CD4-positive, alpha-beta T cell (primary cell): ENCODE data around the gene BRD1. TPM values are rescaled to one million over a fixed set of nuclear protein-coding genes. Genes with fewer than 3 reads are reported as not detected.

Source experiments
- ATAC-seq: fragments of 200-7000 bp; cut with Tn5 transposase; one replicate; pipeline ENCODE4 v1.10.0; 2022; ENCODE audit warnings: mild to moderate bottlenecking; ENCODE audit not compliant: poor library complexity
- CTCF ChIA-PET: fragments of 350-600 bp; sonication (Branson Sonifier 250); formaldehyde crosslinking; loops from one replicate; lab custom pipeline; 2021; ENCODE audit warnings: antibody characterized with exemption, inconsistent platforms; lab: Charles Lee
- POLR2A ChIA-PET: fragments of 350-600 bp; sonication (Branson Sonifier 250); formaldehyde crosslinking; loops from one replicate; lab custom pipeline; 2021; ENCODE audit warnings: antibody characterized with exemption, inconsistent platforms; lab: Charles Lee
- DNase-seq, 14 experiments: peaks; one replicate each; pipeline ENCODE4 v3.0.0-alpha.2; 2013 to 2020; ENCODE audit warnings: mixed read lengths in 2 of 14
- H3K27ac ChIP-seq, 2 donors: one replicate each; pipeline versions ENCODE4 v1.5.1 to v1.7.0; 2013; ENCODE audit warnings: low read length in 2 of 2, low read depth in 1 of 2, mild to moderate bottlenecking in 1 of 2
- H3K27me3 ChIP-seq, 2 experiments: 1 replicate in 1 of 2; 2 replicates in 1 of 2; pipeline versions ENCODE4 v1.6.1 to v1.7.0; 2013; ENCODE audit warnings: low read length in 2 of 2, control low read depth in 1 of 2, mild to moderate bottlenecking in 1 of 2, moderate library complexity in 1 of 2; ENCODE audit not compliant: insufficient read depth in 2 of 2, control insufficient read depth in 1 of 2
- H3K36me3 ChIP-seq: one replicate; pipeline ENCODE4 v1.6.1; 2013; ENCODE audit warnings: low read length, control low read depth; ENCODE audit not compliant: insufficient read depth
- H3K4me1 ChIP-seq: one replicate; pipeline ENCODE4 v1.6.1; 2013; ENCODE audit warnings: low read length, control low read depth; ENCODE audit not compliant: insufficient read depth
- H3K4me3 ChIP-seq: one replicate; pipeline ENCODE4 v1.5.1; 2013; ENCODE audit warnings: mild to moderate bottlenecking, low read length, moderate library complexity
- H3K9me3 ChIP-seq, 2 experiments: 1 replicate in 1 of 2; 2 replicates in 1 of 2; pipeline versions ENCODE4 v1.6.1 to v1.7.0; 2013; ENCODE audit warnings: low read length in 2 of 2, mild to moderate bottlenecking in 2 of 2, control low read depth in 1 of 2, moderate library complexity in 1 of 2; ENCODE audit not compliant: control insufficient read depth in 1 of 2, insufficient read depth in 1 of 2
- H3K27ac Mint-ChIP-seq: one replicate; pipeline ENCODE4 v1.8.0; 2020; ENCODE audit warnings: mixed read lengths
- H3K27me3 Mint-ChIP-seq: one replicate; pipeline ENCODE4 v1.8.0; 2021; ENCODE audit warnings: mixed read lengths
- H3K36me3 Mint-ChIP-seq: one replicate; pipeline ENCODE4 v1.8.0; 2021; ENCODE audit warnings: low read depth, mixed read lengths
- H3K4me1 Mint-ChIP-seq: one replicate; pipeline ENCODE4 v1.8.0; 2021; ENCODE audit warnings: low read depth, mixed read lengths
- H3K4me3 Mint-ChIP-seq: one replicate; pipeline ENCODE4 v1.8.0; 2020; ENCODE audit warnings: mild to moderate bottlenecking, mixed read lengths
- H3K9me3 Mint-ChIP-seq: one replicate; pipeline ENCODE4 v1.8.0; 2020; ENCODE audit warnings: mixed read lengths
- intact Hi-C, 2 experiments: fragments of 100-400 bp; cut with DNase I in 1 of 2; cut with micrococcal nuclease in 1 of 2; formaldehyde crosslinking; loops; one replicate each; pipeline versions ENCODE4 v1.15.1 to v1.9.0; 2023 to 2025; cut with DNase I, micrococcal nuclease
- total RNA-seq, 174 experiments: library from RNA in 2 of 174; stranded (reverse) in 2 of 174; gene quantifications; one replicate each; pipeline ENCODE4 v1.2.3 and lab custom pipeline; 2021 to 2026
- TF ChIP-seq, protein P1 (sequence below): fragments of 200-600 bp; IDR thresholded peaks from one replicate; pipeline ENCODE4 v1.8.0; 2022; ENCODE audit warnings: antibody characterized with exemption, mild to moderate bottlenecking

BRD1 gene
- total RNA-seq, 2 experiments from 2014 or later: 129 to 130 TPM

DNA sequence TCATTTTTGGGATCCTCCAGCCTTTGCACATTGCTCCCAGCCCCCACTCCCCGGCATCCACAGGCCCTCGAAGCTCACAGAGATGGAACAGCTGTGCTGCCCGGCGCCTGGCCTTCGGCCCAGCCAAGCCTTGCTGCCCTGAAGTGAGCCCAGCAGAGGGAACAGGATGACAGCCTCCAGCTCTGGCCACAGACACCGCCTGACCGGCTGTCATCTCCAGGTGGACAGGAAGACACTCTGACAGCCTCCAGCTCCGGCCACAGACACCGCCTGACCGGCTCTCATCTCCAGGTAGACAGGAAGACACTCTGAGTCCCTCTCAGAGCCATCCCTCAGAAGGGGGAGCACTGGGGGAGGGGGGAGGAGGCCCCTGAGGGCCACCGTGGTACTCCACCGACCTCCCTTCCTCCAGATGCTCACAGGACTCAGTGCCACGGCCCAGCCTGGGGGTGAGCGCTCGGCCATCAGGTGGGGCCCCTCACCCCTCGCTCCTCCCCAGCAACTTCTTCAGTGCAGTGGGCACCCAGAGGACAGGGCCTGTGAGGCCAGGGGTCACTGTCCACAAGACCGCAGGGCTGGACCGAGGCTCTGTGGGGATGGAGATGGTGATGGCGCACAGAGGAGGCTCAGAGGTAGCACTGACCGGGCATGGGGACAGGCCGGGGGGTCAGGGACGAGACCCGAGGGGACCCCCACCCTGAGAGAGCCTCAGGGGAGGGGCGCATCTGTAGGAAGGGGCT is 58.6 kb downstream of the BRD1 start:
- peaks cover 20% of the 10 kb centered on the region for H3K36me3 Mint-ChIP-seq
- H3K27ac ChIP-seq: no peak overlapping the region
- H3K27me3 ChIP-seq: no peaks in the 10 kb centered on the region
- no peak overlapping the region for H3K27ac Mint-ChIP-seq
- peaks cover 18% of the 10 kb centered on the region for H3K4me1 ChIP-seq
- H3K27me3 Mint-ChIP-seq: no peaks in the 10 kb centered on the region
- ChIA-PET CTCF (interaction anchor here (1.4 kb wide), 1 partner anchor 87 kb away, joined by 3 read pairs; no protein-coding TSS in a partner anchor), POLR2A (interaction anchor here (2.0 kb wide), 1 partner anchor 156 kb away, joined by 6 read pairs; no protein-coding TSS in a partner anchor)
- no peak for ATAC-seq
- intact Hi-C loops: loop anchor here (1.0 to 5.0 kb wide), 2 partner anchors 148 to 380 kb away; partner anchors contain the start of genes ALG12 (in 1 of the 2) and CRELD2 (in 1 of the 2)
- H3K9me3 Mint-ChIP-seq: peaks cover 3% of the 10 kb centered on the region
- TF ChIP-seq, protein P1, sequence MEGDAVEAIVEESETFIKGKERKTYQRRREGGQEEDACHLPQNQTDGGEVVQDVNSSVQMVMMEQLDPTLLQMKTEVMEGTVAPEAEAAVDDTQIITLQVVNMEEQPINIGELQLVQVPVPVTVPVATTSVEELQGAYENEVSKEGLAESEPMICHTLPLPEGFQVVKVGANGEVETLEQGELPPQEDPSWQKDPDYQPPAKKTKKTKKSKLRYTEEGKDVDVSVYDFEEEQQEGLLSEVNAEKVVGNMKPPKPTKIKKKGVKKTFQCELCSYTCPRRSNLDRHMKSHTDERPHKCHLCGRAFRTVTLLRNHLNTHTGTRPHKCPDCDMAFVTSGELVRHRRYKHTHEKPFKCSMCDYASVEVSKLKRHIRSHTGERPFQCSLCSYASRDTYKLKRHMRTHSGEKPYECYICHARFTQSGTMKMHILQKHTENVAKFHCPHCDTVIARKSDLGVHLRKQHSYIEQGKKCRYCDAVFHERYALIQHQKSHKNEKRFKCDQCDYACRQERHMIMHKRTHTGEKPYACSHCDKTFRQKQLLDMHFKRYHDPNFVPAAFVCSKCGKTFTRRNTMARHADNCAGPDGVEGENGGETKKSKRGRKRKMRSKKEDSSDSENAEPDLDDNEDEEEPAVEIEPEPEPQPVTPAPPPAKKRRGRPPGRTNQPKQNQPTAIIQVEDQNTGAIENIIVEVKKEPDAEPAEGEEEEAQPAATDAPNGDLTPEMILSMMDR: no peak
- DNase-seq: peak in 1 of 14 experiments; percentile 25
- no peaks in the 10 kb centered on the region for H3K4me1 Mint-ChIP-seq
- H3K9me3 ChIP-seq: peaks cover 9 to 21% of the 10 kb centered on the region in 2 experiments
- H3K36me3 ChIP-seq: peaks cover 16% of the 10 kb centered on the region
- no peak overlapping the region for H3K4me3 ChIP-seq
- H3K4me3 Mint-ChIP-seq: no peak overlapping the region

DNA sequence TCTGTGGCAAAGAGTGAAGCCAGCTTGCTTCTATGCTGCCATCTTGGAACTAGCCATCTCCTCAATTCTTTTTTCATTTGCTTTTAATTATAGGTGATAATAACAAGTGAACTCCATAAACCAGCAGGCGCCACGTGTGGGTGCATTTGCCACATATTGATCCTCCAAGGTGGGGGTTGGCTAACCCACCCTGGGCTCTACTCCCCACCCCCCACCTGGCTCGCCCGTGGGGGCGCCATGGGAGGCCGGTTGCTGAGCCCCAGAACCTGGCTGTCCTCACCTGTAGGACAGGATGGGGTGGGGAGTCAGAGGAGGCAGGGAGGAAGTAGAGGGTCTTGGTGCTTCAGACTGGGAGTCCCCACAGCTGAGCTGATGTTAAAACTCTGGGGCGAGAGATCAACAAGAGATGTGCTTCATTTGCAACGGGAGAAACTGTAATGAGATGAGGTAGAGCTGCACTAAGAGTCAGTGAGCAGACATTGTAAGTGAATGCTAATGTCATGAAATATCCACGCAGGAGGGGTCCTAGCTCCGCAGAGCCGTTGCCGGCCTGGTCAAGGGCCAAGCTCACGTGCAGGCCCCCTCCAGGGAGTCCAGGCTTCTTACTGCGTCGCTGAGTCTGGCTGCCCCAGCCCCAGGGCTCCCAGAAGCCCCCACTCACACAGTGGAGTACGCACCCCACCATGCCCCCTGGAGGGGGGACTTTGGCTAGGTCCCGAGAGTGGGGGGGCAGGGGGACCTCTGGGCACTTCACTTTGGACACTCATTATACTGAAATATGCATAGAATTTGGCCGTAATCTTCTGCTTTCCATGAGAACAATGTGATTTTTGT is 59.4 kb downstream of the BRD1 start:
- no peak overlapping the region for H3K4me3 ChIP-seq
- H3K27ac ChIP-seq: no peak overlapping the region
- ChIA-PET CTCF (interaction anchor here (1.2 kb wide), 1 partner anchor 262 kb away, joined by 6 read pairs; no protein-coding TSS in a partner anchor), POLR2A (interaction anchor here (0.8 to 2.0 kb wide), 3 partner anchors 86 to 262 kb away, joined by 4 to 7 read pairs (median 6); no protein-coding TSS in a partner anchor)
- H3K36me3 Mint-ChIP-seq: peaks cover 12% of the 10 kb centered on the region
- no peak overlapping the region for H3K4me3 Mint-ChIP-seq
- intact Hi-C loops: loop anchor here (1.0 to 5.0 kb wide), 2 partner anchors 149 to 381 kb away; partner anchors contain the start of genes ALG12 (in 1 of the 2) and CRELD2 (in 1 of the 2)
- no peaks in the 10 kb centered on the region for H3K4me1 Mint-ChIP-seq
- ATAC-seq (no peak), DNase-seq (peak in 2 of 14 experiments; percentile 25 to 31)
- no peak overlapping the region for H3K27ac Mint-ChIP-seq
- TF ChIP-seq, protein P1: no peak
- no peaks in the 10 kb centered on the region for H3K27me3 ChIP-seq
- H3K9me3 Mint-ChIP-seq: peaks cover 3% of the 10 kb centered on the region
- H3K9me3 ChIP-seq: peaks cover 9 to 21% of the 10 kb centered on the region in 2 experiments
- peaks cover 8% of the 10 kb centered on the region for H3K36me3 ChIP-seq
- H3K4me1 ChIP-seq: peaks cover 18% of the 10 kb centered on the region
- no peaks in the 10 kb centered on the region for H3K27me3 Mint-ChIP-seq
